Activated T-cell treated with anti-CD3 and anti-CD28 coated beads, Interleukin-2, amount 50 U/mL, for 72 hours (primary cell): ENCODE results near the gene PICALM. TPM values are rescaled to one million over a fixed set of nuclear protein-coding genes. Genes with fewer than 3 reads are reported as not detected.
"Not testable (repeated sequence)": the region's sequence is repeated elsewhere in the genome, so short reads cannot be mapped to it uniquely, and the experiment has no call there.

Source experiments
- ATAC-seq, 2 donors: fragments of 150-1000 bp; cut with Tn5 transposase; replicated peaks in 1 of 2; 2 replicates each; pipeline ENCODE4 v1.10.0; 2021; ENCODE audit warnings: moderate library complexity in 2 of 2, mild to moderate bottlenecking in 1 of 2
- DNase-seq, 2 donors: peaks; one replicate each; pipeline ENCODE4 v3.0.0; 2021 to 2022; ENCODE audit warnings: mixed read lengths in 1 of 2
- H3K27ac Mint-ChIP-seq: one replicate; pipeline ENCODE4 v1.8.0; 2022; ENCODE audit warnings: mild to moderate bottlenecking, moderate library complexity, mixed read lengths
- H3K27me3 Mint-ChIP-seq: one replicate; pipeline ENCODE4 v1.8.0; 2022; ENCODE audit warnings: low read depth, mixed read lengths
- H3K36me3 Mint-ChIP-seq, 2 donors: one replicate each; pipeline ENCODE4 v1.8.0; 2022; ENCODE audit warnings: mixed read lengths in 2 of 2, mild to moderate bottlenecking in 1 of 2; ENCODE audit not compliant: insufficient read depth in 2 of 2
- H3K4me1 Mint-ChIP-seq: one replicate; pipeline ENCODE4 v1.8.0; 2022; ENCODE audit warnings: low read depth, mixed read lengths
- H3K4me3 Mint-ChIP-seq, 2 donors: one replicate each; pipeline ENCODE4 v1.8.0; 2022; ENCODE audit warnings: mild to moderate bottlenecking in 2 of 2, mixed read lengths in 2 of 2, moderate library complexity in 2 of 2
- H3K9me3 Mint-ChIP-seq, 2 donors: one replicate each; pipeline ENCODE4 v1.8.0; 2022; ENCODE audit warnings: mixed read lengths in 2 of 2
- total RNA-seq, 2 donors: library from RNA; stranded (reverse); gene quantifications; one replicate each; pipeline ENCODE4 v1.2.3, GENCODE V29; 2022

PICALM gene
- total RNA-seq, 2 donors from 2014 or later: 70.3 to 103 TPM

- H3K9me3 Mint-ChIP-seq: no peaks in the 10 kb centered on the region
- no peak for DNase-seq
- peaks cover 7% of the 10 kb centered on the region for H3K27me3 Mint-ChIP-seq
- no peak overlapping the region for H3K27ac Mint-ChIP-seq
- H3K36me3 Mint-ChIP-seq: no peaks in the 10 kb centered on the region
- H3K4me3 Mint-ChIP-seq: no peak overlapping the region
- peaks cover 13% of the 10 kb centered on the region for H3K4me1 Mint-ChIP-seq
- no peak for ATAC-seq
Observed at GRCh38 chr11:85934596-85935169, 134.2 kb downstream of the PICALM start.

GRCh38 chr11:85930879-85931366 is 138.0 kb downstream of the PICALM start:
- DNase-seq: no peak
- Mint-ChIP-seq H3K4me1 (no peaks in the 10 kb centered on the region), H3K27me3 (peaks cover 34% of the 10 kb centered on the region), H3K27ac (no peak overlapping the region), H3K36me3 (peaks cover 0 to 2% of the 10 kb centered on the region in 2 donors), H3K9me3 (peaks cover 4% of the 10 kb centered on the region in 2 donors), H3K4me3 (no peak overlapping the region)
- ATAC-seq: no peak

GRCh38 chr11:85926653-85927214 is 142.2 kb downstream of the PICALM start:
- peaks cover 52% of the 10 kb centered on the region for H3K27me3 Mint-ChIP-seq
- H3K4me3 Mint-ChIP-seq, DNase-seq: not testable (repeated sequence)

GRCh38 chr11:85923455-85923854 is 145.4 kb downstream of the PICALM start:
- H3K4me3 Mint-ChIP-seq: no peak overlapping the region
- H3K9me3 Mint-ChIP-seq: peaks cover 2 to 6% of the 10 kb centered on the region in 2 donors
- H3K27me3 Mint-ChIP-seq: peaks cover 43% of the 10 kb centered on the region
- peaks cover 11% of the 10 kb centered on the region for H3K4me1 Mint-ChIP-seq
- H3K27ac Mint-ChIP-seq: no peak overlapping the region
- H3K36me3 Mint-ChIP-seq: peaks cover 0 to 7% of the 10 kb centered on the region in 2 donors
- no peak for DNase-seq
- ATAC-seq: no peak

More at GRCh38 chr11:85926653-85927214, 142.2 kb downstream of the PICALM start:
- not testable (repeated sequence) for H3K9me3 Mint-ChIP-seq, H3K4me1 Mint-ChIP-seq, ATAC-seq, H3K27ac Mint-ChIP-seq, H3K36me3 Mint-ChIP-seq

- Mint-ChIP-seq H3K9me3 (peaks cover under 1 to 7% of the 10 kb centered on the region in 2 donors), H3K27me3 (peaks cover 32% of the 10 kb centered on the region), H3K4me3 (no peak overlapping the region), H3K4me1 (peaks cover 11% of the 10 kb centered on the region), H3K36me3 (peaks cover 0 to 7% of the 10 kb centered on the region in 2 donors), H3K27ac (no peak overlapping the region)
- ATAC-seq: peak; percentile 99
- DNase-seq: peak; percentile 45 to 55
Observed at GRCh38 chr11:85922367-85922766, 146.5 kb downstream of the PICALM start.

- peaks cover 0 to 7% of the 10 kb centered on the region in 2 donors for H3K36me3 Mint-ChIP-seq
- H3K27ac Mint-ChIP-seq: no peak overlapping the region
- H3K27me3 Mint-ChIP-seq: peaks cover 7% of the 10 kb centered on the region
- no peak for DNase-seq
- H3K4me1 Mint-ChIP-seq: peaks cover 11% of the 10 kb centered on the region
- H3K4me3 Mint-ChIP-seq: no peak overlapping the region
- H3K9me3 Mint-ChIP-seq: peaks cover 0 to 6% of the 10 kb centered on the region in 2 donors
- no peak for ATAC-seq
Observed at GRCh38 chr11:85918910-85919794, 149.7 kb downstream of the PICALM start.

GRCh38 chr11:85914425-85914824 is 154.5 kb downstream of the PICALM start:
- ATAC-seq: no peak
- no peak overlapping the region for H3K4me3 Mint-ChIP-seq
- H3K27me3 Mint-ChIP-seq: no peaks in the 10 kb centered on the region
- H3K4me1 Mint-ChIP-seq: no peaks in the 10 kb centered on the region
- H3K27ac Mint-ChIP-seq: no peak overlapping the region
- no peak for DNase-seq
- no peaks in the 10 kb centered on the region for H3K36me3 Mint-ChIP-seq
- peaks cover 0 to 2% of the 10 kb centered on the region in 2 donors for H3K9me3 Mint-ChIP-seq

- Mint-ChIP-seq H3K36me3 (no peaks in the 10 kb centered on the region), H3K4me1 (no peaks in the 10 kb centered on the region), H3K27ac (no peak overlapping the region), H3K4me3 (no peak overlapping the region), H3K27me3 (no peaks in the 10 kb centered on the region), H3K9me3 (peaks cover 0 to 2% of the 10 kb centered on the region in 2 donors)
- DNase-seq (no peak), ATAC-seq (no peak)
Observed at GRCh38 chr11:85913513-85913912, 155.4 kb downstream of the PICALM start.

GRCh38 chr11:85912414-85912813 is 156.5 kb downstream of the PICALM start:
- Mint-ChIP-seq H3K27ac (no peak overlapping the region), H3K4me3 (no peak overlapping the region), H3K9me3 (no peaks in the 10 kb centered on the region), H3K4me1 (no peaks in the 10 kb centered on the region), H3K36me3 (no peaks in the 10 kb centered on the region), H3K27me3 (no peaks in the 10 kb centered on the region)
- DNase-seq: no peak
- ATAC-seq: no peak

Other genes with a start within 250 kb of the PICALM start
- gene CCDC83, start 213.7 kb downstream of the PICALM start, total RNA-seq: not detected
- 10 to 100 TPM; 57.2 to 73.2 TPM for gene EED, start 175.7 kb upstream of the PICALM start, total RNA-seq
- 10 to 100 TPM; 63.8 to 64.0 TPM for gene HIKESHI, start 233.2 kb upstream of the PICALM start, total RNA-seq